ENCODE measurements around the gene NT5DC3.
A peak's percentile ranks its signal among the peaks of the same experiment; 100 is the strongest.

NT5DC3 gene

GRCh38 chr12:103840876-103841689 lies at the start of gene NT5DC3:
Gene NT5DC3, minus strand, starts transcription at chr12:103841234. Its CDS starts 78 bp downstream, at chr12:103841156.
- peak; percentile 68 for DNase-seq (ENCODE audit: low read depth)

GRCh38 chr12:103887738-103888137 lies 46.7 kb upstream of the NT5DC3 start:
- DNase-seq (ENCODE audit: low read depth), result no peak

- no peak for DNase-seq (ENCODE audit: low read depth)
Observed at GRCh38 chr12:103886195-103886797, 45.3 kb upstream of the NT5DC3 start.

DNA sequence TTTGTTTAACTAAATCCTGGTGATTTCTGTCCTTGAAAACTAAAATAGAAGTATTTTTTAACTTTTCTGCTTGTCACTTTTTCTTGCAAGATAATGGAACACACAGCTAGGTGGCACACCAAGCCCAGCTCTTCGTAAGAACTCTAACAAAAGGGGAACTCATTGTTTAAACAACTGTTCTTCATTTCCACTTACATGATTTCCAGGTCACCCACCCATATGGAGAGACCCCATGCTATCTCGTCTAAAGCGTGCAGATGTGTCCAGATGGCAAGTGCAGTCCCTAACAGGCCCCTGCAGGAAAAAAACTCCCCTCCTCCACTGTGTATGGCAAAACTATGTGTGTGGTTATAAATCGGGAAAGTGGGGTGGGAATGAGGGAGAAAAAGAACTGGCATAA lies 43.3 kb upstream of the NT5DC3 start:
- no peak for DNase-seq (ENCODE audit: low read depth)

- DNase-seq (ENCODE audit: low read depth), result no peak
Observed at GRCh38 chr12:103883908-103884307, 42.9 kb upstream of the NT5DC3 start.

DNA sequence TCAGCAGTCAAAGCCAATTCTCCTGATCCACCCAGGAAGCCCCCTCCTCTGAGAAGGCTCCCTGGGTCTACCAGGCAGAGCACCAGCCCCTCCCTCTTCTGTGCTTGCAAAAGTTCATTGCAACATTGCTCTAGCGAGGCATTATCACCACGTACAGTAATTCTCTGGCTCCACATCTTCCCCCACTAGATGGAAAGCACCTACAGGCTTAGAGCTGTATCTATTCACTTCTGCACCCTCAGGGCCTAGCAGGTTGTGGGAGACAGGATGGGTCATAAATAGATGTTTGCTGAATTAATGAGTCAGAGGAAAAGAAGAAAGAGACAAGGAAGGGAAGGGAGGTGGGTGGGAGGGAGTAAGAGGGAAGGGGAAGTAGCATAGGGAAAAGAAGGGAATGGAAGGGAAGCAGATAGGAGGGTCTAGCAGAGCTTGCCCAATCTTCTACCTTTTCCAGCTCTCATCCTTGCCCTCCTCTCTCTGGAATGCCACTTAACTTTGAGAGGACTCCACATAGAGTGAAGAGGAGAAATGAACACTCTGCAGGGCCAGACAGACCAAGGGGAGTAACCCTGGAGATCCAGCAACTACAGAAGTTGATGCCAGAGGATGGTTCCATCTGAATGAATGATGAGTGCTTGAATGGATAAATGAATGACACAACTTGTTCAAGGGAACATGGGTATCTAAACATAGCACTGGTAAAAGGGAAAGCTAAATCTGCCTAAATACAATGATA lies 42.0 kb upstream of the NT5DC3 start:
- no peak for DNase-seq (ENCODE audit: low read depth)

DNA sequence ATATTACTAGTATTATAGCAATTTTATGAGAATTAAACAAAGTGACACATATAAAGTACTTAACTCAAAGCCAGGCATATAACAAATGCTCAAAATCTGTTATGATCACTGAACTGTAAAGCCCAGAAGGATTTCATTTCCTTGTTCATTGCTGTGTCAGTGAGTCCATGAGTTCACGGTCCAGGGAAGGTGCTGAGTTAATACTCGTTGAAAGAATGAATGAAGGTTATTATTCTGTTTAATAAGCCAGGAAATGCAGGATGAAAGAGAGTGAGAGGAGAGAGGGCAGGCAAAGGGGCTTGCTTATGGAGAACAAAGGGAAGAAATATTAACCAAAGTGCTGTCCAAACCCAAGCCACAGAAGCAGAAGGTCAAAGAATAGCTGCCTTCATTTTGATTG lies 40.2 kb upstream of the NT5DC3 start:
- DNase-seq (ENCODE audit: low read depth), result no peak

DNA sequence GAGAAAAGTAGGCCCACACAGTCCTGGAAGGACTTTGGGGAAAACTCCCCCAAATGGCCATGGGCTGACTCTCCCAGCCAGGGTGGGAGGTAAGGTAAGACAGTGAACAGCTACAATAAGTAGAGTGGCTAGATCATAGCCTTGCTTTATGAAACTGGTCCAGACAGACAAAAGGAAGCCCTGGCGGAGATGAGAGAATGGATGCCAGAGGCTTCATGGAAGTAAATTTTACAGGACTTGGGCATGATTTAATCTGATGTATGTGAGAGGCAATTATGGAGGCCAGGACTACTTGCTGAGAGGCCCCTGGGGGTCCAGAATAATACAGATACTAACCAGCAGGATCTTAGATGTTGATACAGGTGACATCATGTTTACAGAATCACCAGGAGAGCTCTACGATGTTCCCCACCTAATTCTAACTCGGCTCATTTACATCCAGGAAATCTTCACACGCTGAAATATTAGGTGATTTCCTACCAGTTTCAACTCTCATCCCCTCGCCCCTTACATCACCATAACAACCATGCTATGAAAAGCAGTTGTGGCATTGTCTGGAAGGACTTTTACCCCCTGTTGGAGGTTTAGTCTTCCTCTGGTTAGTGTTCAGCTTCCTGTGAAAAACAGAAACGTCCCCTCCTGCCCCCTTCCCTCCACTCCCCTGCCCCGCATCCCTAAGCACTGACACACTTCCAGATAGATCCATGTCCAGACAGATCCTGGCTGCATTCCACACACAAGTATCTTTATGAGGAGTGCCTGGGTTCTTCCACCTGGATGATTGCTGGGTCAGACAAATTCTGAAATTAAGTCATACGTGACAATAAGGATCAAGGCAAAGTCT lies 39.5 kb upstream of the NT5DC3 start:
- DNase-seq (ENCODE audit: low read depth), result no peak

- no peak for DNase-seq (ENCODE audit: low read depth)
Observed at GRCh38 chr12:103879878-103880277, 38.8 kb upstream of the NT5DC3 start.

DNA sequence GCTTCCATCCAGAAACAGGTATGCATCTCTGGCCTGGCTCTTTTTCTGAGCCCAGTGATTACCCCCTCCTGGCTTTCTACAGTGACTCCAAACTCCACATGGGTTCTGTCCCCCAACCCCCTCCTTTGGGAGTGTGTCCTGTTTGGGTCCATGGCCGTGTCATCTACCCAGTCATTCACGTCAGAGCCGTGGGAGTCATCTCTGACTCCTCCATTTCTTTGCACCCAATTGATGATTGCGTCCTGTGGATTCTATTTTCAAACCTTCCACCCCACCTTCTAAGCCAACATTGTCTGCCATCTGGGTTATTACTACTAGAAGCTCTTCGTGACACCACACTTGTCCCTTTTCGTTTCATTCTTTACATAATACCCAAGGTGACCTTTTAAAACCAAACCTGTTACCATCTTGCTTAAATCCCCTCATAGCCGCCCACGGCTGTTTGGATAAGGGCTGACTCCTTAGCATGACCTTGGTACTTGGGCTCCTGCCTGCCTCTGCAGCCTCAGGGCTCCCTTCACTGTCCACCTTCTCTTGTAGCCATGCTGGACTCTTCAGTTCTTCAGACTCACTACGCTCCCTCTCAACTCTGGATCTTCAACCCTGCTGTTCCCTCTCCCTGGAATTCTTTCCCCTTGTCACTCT lies 38.1 kb upstream of the NT5DC3 start:
- DNase-seq (ENCODE audit: low read depth), result no peak

- no peak for DNase-seq (ENCODE audit: low read depth)
Observed at GRCh38 chr12:103877934-103878510, 37.0 kb upstream of the NT5DC3 start.

- DNase-seq (ENCODE audit: low read depth), result no peak
Observed at GRCh38 chr12:103877288-103877687, 36.3 kb upstream of the NT5DC3 start.

DNA sequence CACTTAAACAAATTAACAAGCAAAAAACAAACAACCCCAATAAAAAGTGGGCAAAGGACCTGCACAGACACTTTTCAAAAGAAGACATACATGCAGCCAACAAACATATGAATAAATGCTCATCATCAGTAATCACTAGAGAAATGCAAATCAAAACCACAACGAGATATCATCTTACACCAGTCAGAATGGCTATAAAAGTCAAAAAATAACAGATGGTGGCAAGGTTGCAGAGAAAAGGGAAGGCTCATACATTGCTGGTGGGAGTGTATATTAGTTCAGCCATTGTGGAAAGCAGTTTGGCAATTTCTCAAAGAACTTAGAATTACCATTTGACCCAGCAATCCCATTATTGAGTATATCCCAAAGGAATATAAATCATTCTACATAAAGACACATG lies 34.6 kb upstream of the NT5DC3 start:
- DNase-seq (ENCODE audit: low read depth), result no peak

GRCh38 chr12:103868215-103868614 lies 27.2 kb upstream of the NT5DC3 start:
- DNase-seq (ENCODE audit: low read depth), result no peak

GRCh38 chr12:103865151-103865730 lies 24.2 kb upstream of the NT5DC3 start:
- no peak for DNase-seq (ENCODE audit: low read depth)

DNA sequence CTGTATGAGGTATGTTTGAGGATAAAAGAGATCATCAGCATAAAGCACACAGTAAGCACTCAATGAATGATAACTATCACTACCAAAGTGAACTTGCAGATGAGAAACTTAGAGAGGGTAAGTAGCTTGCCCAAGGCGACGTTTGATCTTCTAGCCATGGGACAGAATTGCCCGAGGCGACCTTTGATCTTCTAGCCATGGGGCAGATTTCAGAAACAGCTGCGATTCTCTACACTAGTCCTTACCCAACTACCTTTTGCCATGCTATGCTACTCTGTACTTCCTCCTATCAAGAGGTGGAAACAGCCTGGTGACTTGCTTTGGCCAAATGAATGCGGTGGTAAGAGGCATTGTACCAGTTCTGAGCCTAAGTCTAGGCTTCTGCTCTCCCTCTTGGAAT lies 23.7 kb upstream of the NT5DC3 start:
- no peak for DNase-seq (ENCODE audit: low read depth)

DNA sequence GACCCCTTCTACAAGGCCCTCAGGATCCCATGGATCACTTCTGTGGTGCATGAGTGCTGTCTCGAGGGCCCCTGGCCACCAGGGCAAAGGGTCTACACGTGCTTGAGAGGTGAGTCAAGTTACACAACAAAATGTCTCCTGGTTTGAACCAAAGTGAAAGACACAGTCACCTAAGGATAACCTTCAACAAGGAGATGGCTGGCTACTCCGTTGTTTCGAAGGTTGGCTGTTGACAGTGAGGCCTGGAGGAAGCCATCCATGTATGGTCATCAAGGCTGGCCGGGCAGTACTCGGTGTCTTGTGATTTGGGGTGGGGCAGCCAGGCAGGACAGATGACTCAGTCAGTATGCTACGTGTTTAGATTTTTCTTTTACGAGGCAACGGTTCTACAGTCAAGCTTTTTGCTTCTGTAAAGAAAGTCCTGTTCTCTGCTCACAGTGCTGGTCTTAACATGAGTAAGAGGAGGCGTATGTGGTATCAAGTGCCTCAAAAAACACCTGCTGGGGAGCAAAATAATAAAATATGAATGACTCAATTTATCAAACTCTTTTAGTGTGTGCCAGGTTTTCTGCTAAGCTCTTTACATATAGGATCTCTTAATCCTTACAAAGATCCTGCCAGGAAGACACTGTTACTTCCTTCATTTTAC lies 18.0 kb upstream of the NT5DC3 start:
- no peak for DNase-seq (ENCODE audit: low read depth)

DNA sequence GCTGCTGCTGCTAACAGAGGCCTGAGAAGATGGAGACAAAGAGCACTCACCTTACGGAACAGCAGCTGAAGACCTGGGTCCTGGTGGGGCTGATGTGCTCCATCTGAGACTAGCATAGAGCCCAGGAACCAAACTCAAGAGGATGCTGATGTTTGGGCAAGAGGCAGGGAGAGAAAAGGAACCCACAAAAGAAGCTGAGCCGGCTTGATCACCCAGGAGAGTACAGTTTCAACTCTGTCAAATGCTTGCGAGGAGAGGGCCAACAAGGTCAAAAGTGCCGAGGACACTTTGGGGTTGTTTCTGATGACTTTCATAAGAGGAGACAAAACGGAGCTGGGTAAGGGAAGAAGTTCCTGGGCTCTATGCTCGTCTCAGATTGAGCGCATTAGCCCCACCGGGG lies 17.3 kb upstream of the NT5DC3 start:
- DNase-seq (ENCODE audit: low read depth), result no peak

DNA sequence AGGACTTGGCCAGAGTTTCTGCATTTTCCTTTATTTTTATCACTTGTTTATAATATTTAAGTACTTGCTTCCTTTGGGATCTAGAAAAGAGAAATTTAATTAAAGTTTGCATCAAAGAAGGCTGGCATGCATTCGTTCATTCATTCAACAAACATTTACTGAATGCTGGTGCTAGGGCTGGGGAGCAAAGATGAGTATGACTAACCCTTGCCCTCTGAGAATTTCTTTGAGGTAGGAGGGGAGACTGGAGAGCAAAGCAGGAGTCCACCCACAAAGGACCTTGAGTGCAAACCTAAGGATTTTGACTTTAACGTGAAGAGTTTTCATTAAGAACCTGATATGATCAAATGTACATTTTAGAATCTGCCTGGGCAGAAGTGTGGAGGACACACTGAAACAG lies 16.1 kb upstream of the NT5DC3 start:
- DNase-seq (ENCODE audit: low read depth), result no peak

DNA sequence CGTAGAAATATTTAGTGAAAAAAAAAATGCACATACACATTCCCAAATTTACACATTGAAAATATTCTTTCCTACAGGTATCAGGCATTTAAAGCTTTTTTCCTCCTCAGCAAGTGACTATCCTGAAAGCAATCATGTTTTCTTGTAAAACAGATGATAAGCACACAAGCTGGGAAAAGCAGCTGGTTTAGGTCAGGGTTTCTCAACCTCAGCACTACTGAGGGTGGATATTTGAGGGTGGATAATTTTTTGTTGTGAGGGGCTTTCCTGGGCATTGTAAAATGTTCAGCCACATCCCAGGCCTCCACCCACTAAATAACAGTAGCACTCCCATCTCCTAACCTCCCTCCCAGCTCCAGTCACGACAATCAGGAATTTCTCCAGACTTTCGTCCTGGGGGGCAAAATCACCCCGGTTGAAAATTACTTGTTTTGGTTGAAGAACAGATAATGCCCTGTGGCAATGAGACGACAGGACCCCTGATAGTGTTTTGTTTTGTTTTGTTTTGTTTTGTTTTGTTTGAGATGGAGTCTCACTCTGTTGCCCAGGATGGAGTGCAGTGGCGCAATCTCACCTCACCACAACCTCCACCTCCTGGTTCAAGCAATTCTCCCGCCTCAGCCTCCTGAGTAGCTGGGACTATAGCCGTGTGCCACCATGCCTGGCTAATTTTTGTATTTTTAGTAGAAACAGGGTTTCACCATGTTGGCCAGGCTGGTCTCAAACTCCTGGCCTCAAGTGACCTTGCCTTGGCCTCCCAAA lies 15.0 kb upstream of the NT5DC3 start:
- DNase-seq (ENCODE audit: low read depth), result no peak
